DOHH2 (cell line): ENCODE data around the gene IL19.

ENCODE experiments used
- H3F3A ChIP-seq: fragments of 200-600 bp; sonication (generic), shearing (Covaris generic); 2 replicates; pipeline ENCODE4 v1.6.0; 2016; ENCODE audit warnings: antibody characterized with exemption, mild to moderate bottlenecking; ENCODE audit not compliant: control insufficient read depth, insufficient read depth
- H3K27ac ChIP-seq: fragments of 200-600 bp; sonication (generic); 2 replicates; pipeline ENCODE4 v1.5.1; 2014; ENCODE audit warnings: low read depth, mild to moderate bottlenecking, low read length, moderate library complexity
- H3K27me3 ChIP-seq: fragments of 200-600 bp; sonication (generic); 2 replicates; pipeline ENCODE4 v1.6.1; 2014; ENCODE audit warnings: mild to moderate bottlenecking, low read length, mixed read lengths; ENCODE audit not compliant: control insufficient read depth
- H3K36me3 ChIP-seq: fragments of 200-600 bp; sonication (generic); 2 replicates; pipeline ENCODE4 v1.6.1; 2014; ENCODE audit warnings: mild to moderate bottlenecking, low read length, moderate library complexity, mixed read lengths; ENCODE audit not compliant: control insufficient read depth
- H3K4me1 ChIP-seq: fragments of 200-600 bp; sonication (generic); 2 replicates; pipeline ENCODE4 v1.6.1; 2014; ENCODE audit warnings: mild to moderate bottlenecking, low read length, mixed read lengths; ENCODE audit not compliant: control insufficient read depth
- H3K4me2 ChIP-seq: fragments of 200-600 bp; sonication (generic); 2 replicates; pipeline ENCODE4 v1.6.0; 2014; ENCODE audit warnings: mild to moderate bottlenecking, low read length, moderate library complexity
- H3K4me3 ChIP-seq: fragments of 200-600 bp; sonication (generic); 2 replicates; pipeline ENCODE4 v1.5.1; 2014; ENCODE audit warnings: mild to moderate bottlenecking, low read length, mixed read lengths
- H3K79me2 ChIP-seq: fragments of 200-600 bp; sonication (generic); 2 replicates; pipeline ENCODE4 v1.6.1; 2014; ENCODE audit warnings: mild to moderate bottlenecking, low read length, mixed read lengths; ENCODE audit not compliant: control insufficient read depth
- H3K9me2 ChIP-seq: fragments of 200-600 bp; sonication (generic); replicated peaks from 2 replicates; pipeline ENCODE4 v1.6.1; 2014; ENCODE audit warnings: mild to moderate bottlenecking, low read length, mixed read lengths; ENCODE audit not compliant: control insufficient read depth
- H3K9me3 ChIP-seq: fragments of 200-600 bp; sonication (generic); 2 replicates; pipeline ENCODE4 v1.6.1; 2014; ENCODE audit warnings: antibody characterized with exemption, low read length, mixed read lengths; ENCODE audit not compliant: control insufficient read depth, insufficient read depth
- H4K20me1 ChIP-seq: fragments of 200-600 bp; sonication (generic); 2 replicates; pipeline ENCODE4 v1.6.0; 2014; ENCODE audit warnings: low read depth, mild to moderate bottlenecking, antibody characterized with exemption, low read length, moderate library complexity; ENCODE audit not compliant: control insufficient read depth, insufficient read depth
- EZH2phosphoT487 ChIP-seq: fragments of 200-600 bp; sonication (generic); IDR thresholded peaks from 2 replicates; pipeline ENCODE4 v1.6.1; 2017; ENCODE audit warnings: borderline replicate concordance, mild to moderate bottlenecking, antibody characterized with exemption, low read length, moderate library complexity, mixed read lengths
- TF ChIP-seq, protein P1 (sequence below): fragments of 200-600 bp; sonication (generic); IDR thresholded peaks from one replicate; pipeline ENCODE4 v1.5.1; 2014; ENCODE audit warnings: antibody characterized with exemption, mild to moderate bottlenecking, low read depth, low read length; ENCODE audit not compliant: poor library complexity, severe bottlenecking

The IL19 gene

GRCh38 chr1:206752481-206752880, 18.1 kb upstream of the IL19 start:
- H3K36me3 ChIP-seq, result no peaks in the 10 kb centered on the region
- no peaks in the 10 kb centered on the region for H3K9me2 ChIP-seq
- H3K4me3 ChIP-seq, result no peak overlapping the region
- H4K20me1 ChIP-seq, result 0 out of 2 replicates have a peak, but pooled peaks cover 4% of the 10 kb centered on the region
- H3F3A ChIP-seq, result no peaks in the 10 kb centered on the region
- H3K4me1 ChIP-seq, result peaks cover under 1% of the 10 kb centered on the region
- H3K79me2 ChIP-seq, result no peaks in the 10 kb centered on the region
- H3K4me2 ChIP-seq, result no peak overlapping the region
- H3K27ac ChIP-seq, result no peak overlapping the region
- H3K27me3 ChIP-seq, result peaks cover 40% of the 10 kb centered on the region
- TF ChIP-seq EZH2phosphoT487, result no peak
- TF ChIP-seq, protein P1, sequence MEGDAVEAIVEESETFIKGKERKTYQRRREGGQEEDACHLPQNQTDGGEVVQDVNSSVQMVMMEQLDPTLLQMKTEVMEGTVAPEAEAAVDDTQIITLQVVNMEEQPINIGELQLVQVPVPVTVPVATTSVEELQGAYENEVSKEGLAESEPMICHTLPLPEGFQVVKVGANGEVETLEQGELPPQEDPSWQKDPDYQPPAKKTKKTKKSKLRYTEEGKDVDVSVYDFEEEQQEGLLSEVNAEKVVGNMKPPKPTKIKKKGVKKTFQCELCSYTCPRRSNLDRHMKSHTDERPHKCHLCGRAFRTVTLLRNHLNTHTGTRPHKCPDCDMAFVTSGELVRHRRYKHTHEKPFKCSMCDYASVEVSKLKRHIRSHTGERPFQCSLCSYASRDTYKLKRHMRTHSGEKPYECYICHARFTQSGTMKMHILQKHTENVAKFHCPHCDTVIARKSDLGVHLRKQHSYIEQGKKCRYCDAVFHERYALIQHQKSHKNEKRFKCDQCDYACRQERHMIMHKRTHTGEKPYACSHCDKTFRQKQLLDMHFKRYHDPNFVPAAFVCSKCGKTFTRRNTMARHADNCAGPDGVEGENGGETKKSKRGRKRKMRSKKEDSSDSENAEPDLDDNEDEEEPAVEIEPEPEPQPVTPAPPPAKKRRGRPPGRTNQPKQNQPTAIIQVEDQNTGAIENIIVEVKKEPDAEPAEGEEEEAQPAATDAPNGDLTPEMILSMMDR, result no peak
- no peaks in the 10 kb centered on the region for H3K9me3 ChIP-seq

- no peak overlapping the region for H3K27ac ChIP-seq
- no peaks in the 10 kb centered on the region for H3K9me3 ChIP-seq
- H3K27me3 ChIP-seq, result peaks cover 43% of the 10 kb centered on the region
- no peaks in the 10 kb centered on the region for H3K79me2 ChIP-seq
- H3K36me3 ChIP-seq, result no peaks in the 10 kb centered on the region
- H3F3A ChIP-seq, result no peaks in the 10 kb centered on the region
- 0 out of 2 replicates have a peak, but pooled peaks cover 4% of the 10 kb centered on the region for H4K20me1 ChIP-seq
- peaks cover 6% of the 10 kb centered on the region for H3K4me1 ChIP-seq
- no peak overlapping the region for H3K4me2 ChIP-seq
- no peak overlapping the region for H3K4me3 ChIP-seq
- no peaks in the 10 kb centered on the region for H3K9me2 ChIP-seq
- TF ChIP-seq, protein P1, result no peak
- no peak for TF ChIP-seq EZH2phosphoT487
Measured at GRCh38 chr1:206753141-206753540, 17.4 kb upstream of the IL19 start.

GRCh38 chr1:206754011-206754410, 16.6 kb upstream of the IL19 start:
- Histone ChIP-seq H3K9me2 (no peaks in the 10 kb centered on the region), H3K27me3 (peaks cover 36% of the 10 kb centered on the region), H3K4me3 (no peak overlapping the region), H3K4me1 (peaks cover 6% of the 10 kb centered on the region), H3F3A (no peaks in the 10 kb centered on the region), H3K27ac (no peak overlapping the region), H3K9me3 (no peaks in the 10 kb centered on the region), H3K36me3 (no peaks in the 10 kb centered on the region), H4K20me1 (no peaks in the 10 kb centered on the region), H3K4me2 (no peak overlapping the region), H3K79me2 (no peaks in the 10 kb centered on the region)
- TF ChIP-seq, protein P1, result no peak
- TF ChIP-seq EZH2phosphoT487, result no peak
